Keratinocyte (primary cell): ENCODE data around the gene SLC28A3. TPM values are rescaled to one million over a fixed set of nuclear protein-coding genes. Genes with fewer than 3 reads are reported as not detected.
"Not testable (repeated sequence)": the region's sequence is repeated elsewhere in the genome, so short reads cannot be mapped to it uniquely, and the experiment has no call there.

Experiments
- DNase-seq: peaks from one replicate; pipeline ENCODE4 v3.0.0-alpha.2; 2011; ENCODE audit warnings: low read depth, missing footprints, low spot score
- FAIRE-seq: peaks from 2 replicates; lab custom pipeline; 2011; peaks lifted over from hg19 to GRCh38; lab: Jason Lieb, UNC
- H2AFZ ChIP-seq: 2 replicates; pipeline ENCODE4 v1.6.0; 2012; ENCODE audit warnings: low read length, control low read depth, inconsistent platforms; ENCODE audit not compliant: control insufficient read depth
- H3K27ac ChIP-seq: 2 replicates; pipeline ENCODE4 v1.5.1; 2011; ENCODE audit warnings: low read length; ENCODE audit not compliant: control insufficient read depth, insufficient read depth
- H3K27me3 ChIP-seq: 3 replicates; pipeline ENCODE4 v1.6.0; 2011; ENCODE audit warnings: low read length; ENCODE audit not compliant: control insufficient read depth, insufficient read depth; ENCODE audit errors: extremely low read depth
- H3K36me3 ChIP-seq, 2 experiments: 2 replicates in 1 of 2; 3 replicates in 1 of 2; pipeline ENCODE4 v1.5.1; 2011; ENCODE audit warnings: low read length in 2 of 2, mild to moderate bottlenecking in 1 of 2; ENCODE audit not compliant: control insufficient read depth in 2 of 2, insufficient read depth in 2 of 2; ENCODE audit errors: extremely low read depth in 1 of 2
- H3K4me1 ChIP-seq: 3 replicates; pipeline ENCODE4 v1.5.1; 2011; ENCODE audit warnings: low read length; ENCODE audit not compliant: control insufficient read depth, insufficient read depth; ENCODE audit errors: extremely low read depth
- H3K4me2 ChIP-seq: 3 replicates; pipeline ENCODE4 v1.6.0; 2011; ENCODE audit warnings: low read depth, low read length; ENCODE audit not compliant: control insufficient read depth, insufficient read depth; ENCODE audit errors: extremely low read depth
- H3K4me3 ChIP-seq, 3 experiments: fragments of 200-600 bp in 1 of 3; sonication (generic) in 1 of 3; 2 replicates in 2 of 3; 3 replicates in 1 of 3; pipeline ENCODE4 v1.5.1; 2011 to 2016; ENCODE audit warnings: low read length in 3 of 3, mild to moderate bottlenecking in 3 of 3, control low read depth in 2 of 3, inconsistent platforms in 1 of 3, low read depth in 1 of 3, mixed read lengths in 1 of 3, mixed run types in 1 of 3, moderate library complexity in 1 of 3; ENCODE audit not compliant: control insufficient read depth in 2 of 3, insufficient read depth in 2 of 3; ENCODE audit errors: extremely low read depth in 1 of 3
- H3K79me2 ChIP-seq: 2 replicates; pipeline ENCODE4 v1.6.0; 2012; ENCODE audit warnings: low read length; ENCODE audit not compliant: control insufficient read depth, insufficient read depth
- H3K9ac ChIP-seq: 3 replicates; pipeline ENCODE4 v1.6.0; 2011; ENCODE audit warnings: low read length; ENCODE audit not compliant: control insufficient read depth, insufficient read depth; ENCODE audit errors: extremely low read depth
- H3K9me1 ChIP-seq: 3 replicates; pipeline ENCODE4 v1.6.0; 2011; ENCODE audit warnings: low read length; ENCODE audit not compliant: control insufficient read depth, insufficient read depth; ENCODE audit errors: extremely low read depth
- H3K9me3 ChIP-seq: 2 replicates; pipeline ENCODE4 v1.5.1; 2012; ENCODE audit warnings: low read depth, low read length; ENCODE audit not compliant: control insufficient read depth
- H4K20me1 ChIP-seq: 3 replicates; pipeline ENCODE4 v1.6.0; 2011; ENCODE audit warnings: low read length; ENCODE audit not compliant: control insufficient read depth, insufficient read depth; ENCODE audit errors: extremely low read depth
- EZH2 ChIP-seq: IDR thresholded peaks from one replicate; pipeline ENCODE4 v1.6.1; 2012; ENCODE audit warnings: inconsistent platforms, mild to moderate bottlenecking, low read length, moderate library complexity
- dilution Hi-C: fragments of 300-500 bp; cut with MboI; formaldehyde crosslinking; loops from one replicate; pipeline ENCODE4 v1.7.0; 2020; ENCODE audit warnings: low sequenced_read_pairs; ENCODE audit not compliant: extremely low pct_ligation_motif_present
- polyA plus RNA-seq, 5 experiments: library from polyadenylated mRNA; depleted of rRNA in 3 of 5; stranded (reverse) in 3 of 5; stranded (forward) in 1 of 5; unstranded in 1 of 5; fragments of >200 nt; gene quantifications; 1 replicate in 1 of 5; 2 replicates in 3 of 5; 3 replicates in 1 of 5; pipeline versions ENCODE4 v1.2.1 to v1.2.3, GENCODE V29; 2011 to 2012; ENCODE audit warnings: missing spikeins in 2 of 5, low read depth in 1 of 5, low replicate concordance in 1 of 5
- TF ChIP-seq, protein P1 (sequence below), 3 experiments: IDR thresholded peaks in 1 of 3; conservative IDR thresholded peaks in 1 of 3; optimal IDR thresholded peaks in 1 of 3; 2 replicates in 2 of 3; 3 replicates in 1 of 3; pipeline versions ENCODE3 to v1.5.1; 2011; ENCODE audit warnings: low read length in 3 of 3, mild to moderate bottlenecking in 3 of 3, moderate library complexity in 2 of 3, control low read depth in 1 of 3, inconsistent platforms in 1 of 3; ENCODE audit not compliant: insufficient read depth in 2 of 3; ENCODE audit errors: extremely low read depth in 1 of 3

Gene SLC28A3
- polyA plus RNA-seq, 1 donor (not counting 4 experiments of a cell fraction or from before 2014, with no cell fraction given) = 2.4 TPM

- no peak overlapping the region for H3K4me2 ChIP-seq
- H3K36me3 ChIP-seq = no peaks in the 10 kb centered on the region
- no peak overlapping the region for H3K27ac ChIP-seq
- DNase-seq (no peak), FAIRE-seq (no peak)
- H3K9me3 ChIP-seq = no peaks in the 10 kb centered on the region
- no peak overlapping the region for H2AFZ ChIP-seq
- H3K9me1 ChIP-seq = no peaks in the 10 kb centered on the region
- H3K27me3 ChIP-seq = no peaks in the 10 kb centered on the region
- no peak overlapping the region for H3K9ac ChIP-seq
- TF ChIP-seq EZH2 = no peak
- TF ChIP-seq, protein P1, sequence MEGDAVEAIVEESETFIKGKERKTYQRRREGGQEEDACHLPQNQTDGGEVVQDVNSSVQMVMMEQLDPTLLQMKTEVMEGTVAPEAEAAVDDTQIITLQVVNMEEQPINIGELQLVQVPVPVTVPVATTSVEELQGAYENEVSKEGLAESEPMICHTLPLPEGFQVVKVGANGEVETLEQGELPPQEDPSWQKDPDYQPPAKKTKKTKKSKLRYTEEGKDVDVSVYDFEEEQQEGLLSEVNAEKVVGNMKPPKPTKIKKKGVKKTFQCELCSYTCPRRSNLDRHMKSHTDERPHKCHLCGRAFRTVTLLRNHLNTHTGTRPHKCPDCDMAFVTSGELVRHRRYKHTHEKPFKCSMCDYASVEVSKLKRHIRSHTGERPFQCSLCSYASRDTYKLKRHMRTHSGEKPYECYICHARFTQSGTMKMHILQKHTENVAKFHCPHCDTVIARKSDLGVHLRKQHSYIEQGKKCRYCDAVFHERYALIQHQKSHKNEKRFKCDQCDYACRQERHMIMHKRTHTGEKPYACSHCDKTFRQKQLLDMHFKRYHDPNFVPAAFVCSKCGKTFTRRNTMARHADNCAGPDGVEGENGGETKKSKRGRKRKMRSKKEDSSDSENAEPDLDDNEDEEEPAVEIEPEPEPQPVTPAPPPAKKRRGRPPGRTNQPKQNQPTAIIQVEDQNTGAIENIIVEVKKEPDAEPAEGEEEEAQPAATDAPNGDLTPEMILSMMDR (optimal IDR thresholded peaks at IDR 0.05 in 1 of 3, IDR thresholded peaks at IDR 0.05 in 1 of 3, conservative IDR thresholded peaks at IDR 0.05 in 1 of 3; ENCODE audit: extremely low read depth in 1 of 3, insufficient read depth in 2 of 3, low read length in 3 of 3) = no peak
- no peak overlapping the region for H3K4me3 ChIP-seq
- peaks cover 3% of the 10 kb centered on the region for H3K4me1 ChIP-seq
- no peaks in the 10 kb centered on the region for H3K79me2 ChIP-seq
- dilution Hi-C loops = no loop called here
- H4K20me1 ChIP-seq = no peaks in the 10 kb centered on the region
Observed at GRCh38 chr9:84368601-84369000, 28.0 kb upstream of the SLC28A3 start.

GRCh38 chr9:84367726-84368125 lies 27.2 kb upstream of the SLC28A3 start:
- H3K9ac ChIP-seq, H3K79me2 ChIP-seq, FAIRE-seq, H3K9me3 ChIP-seq, H3K9me1 ChIP-seq, H3K27me3 ChIP-seq, dilution Hi-C loops, H3K4me3 ChIP-seq, H2AFZ ChIP-seq, DNase-seq, H3K4me1 ChIP-seq, H3K27ac ChIP-seq, H3K4me2 ChIP-seq, H4K20me1 ChIP-seq, H3K36me3 ChIP-seq: not testable (repeated sequence)

- H3K4me3 ChIP-seq = no peak overlapping the region
- H3K9me1 ChIP-seq = no peaks in the 10 kb centered on the region
- no peak overlapping the region for H3K27ac ChIP-seq
- dilution Hi-C loops = no loop called here
- no peaks in the 10 kb centered on the region for H3K27me3 ChIP-seq
- H3K4me2 ChIP-seq = no peak overlapping the region
- H3K9ac ChIP-seq = no peak overlapping the region
- H3K36me3 ChIP-seq = no peaks in the 10 kb centered on the region
- FAIRE-seq (no peak), DNase-seq (no peak)
- H3K9me3 ChIP-seq = no peaks in the 10 kb centered on the region
- TF ChIP-seq, protein P1 (optimal IDR thresholded peaks at IDR 0.05 in 1 of 3, IDR thresholded peaks at IDR 0.05 in 1 of 3, conservative IDR thresholded peaks at IDR 0.05 in 1 of 3; ENCODE audit: extremely low read depth in 1 of 3, insufficient read depth in 2 of 3, low read length in 3 of 3) = no peak
- no peak for TF ChIP-seq EZH2
- H4K20me1 ChIP-seq = no peaks in the 10 kb centered on the region
- H3K79me2 ChIP-seq = no peaks in the 10 kb centered on the region
- H3K4me1 ChIP-seq = peaks cover 3% of the 10 kb centered on the region
- no peak overlapping the region for H2AFZ ChIP-seq
Observed at GRCh38 chr9:84366683-84367082, 26.1 kb upstream of the SLC28A3 start.

GRCh38 chr9:84364894-84365490 lies 24.4 kb upstream of the SLC28A3 start:
- H3K9ac ChIP-seq, H3K4me2 ChIP-seq, H2AFZ ChIP-seq, H3K79me2 ChIP-seq, H3K9me3 ChIP-seq, H4K20me1 ChIP-seq, H3K4me3 ChIP-seq, H3K27ac ChIP-seq, H3K36me3 ChIP-seq, H3K4me1 ChIP-seq, FAIRE-seq, H3K9me1 ChIP-seq, H3K27me3 ChIP-seq, DNase-seq, dilution Hi-C loops: not testable (repeated sequence)
